HPDE6-E6E7 (cell line): ENCODE measurements around the gene SLX1A.
"Not testable (repeated sequence)": the region's sequence is repeated elsewhere in the genome, so short reads cannot be mapped to it uniquely, and the experiment has no call there.

Experiments used
- DNase-seq: peaks from one replicate; pipeline ENCODE4 v3.0.0; 2011; ENCODE audit warnings: missing footprints; ENCODE audit errors: extremely low spot score

The SLX1A gene

GRCh38 chr16:30184096-30184890, 9.4 kb upstream of the SLX1A start:
- no peak for DNase-seq

DNA sequence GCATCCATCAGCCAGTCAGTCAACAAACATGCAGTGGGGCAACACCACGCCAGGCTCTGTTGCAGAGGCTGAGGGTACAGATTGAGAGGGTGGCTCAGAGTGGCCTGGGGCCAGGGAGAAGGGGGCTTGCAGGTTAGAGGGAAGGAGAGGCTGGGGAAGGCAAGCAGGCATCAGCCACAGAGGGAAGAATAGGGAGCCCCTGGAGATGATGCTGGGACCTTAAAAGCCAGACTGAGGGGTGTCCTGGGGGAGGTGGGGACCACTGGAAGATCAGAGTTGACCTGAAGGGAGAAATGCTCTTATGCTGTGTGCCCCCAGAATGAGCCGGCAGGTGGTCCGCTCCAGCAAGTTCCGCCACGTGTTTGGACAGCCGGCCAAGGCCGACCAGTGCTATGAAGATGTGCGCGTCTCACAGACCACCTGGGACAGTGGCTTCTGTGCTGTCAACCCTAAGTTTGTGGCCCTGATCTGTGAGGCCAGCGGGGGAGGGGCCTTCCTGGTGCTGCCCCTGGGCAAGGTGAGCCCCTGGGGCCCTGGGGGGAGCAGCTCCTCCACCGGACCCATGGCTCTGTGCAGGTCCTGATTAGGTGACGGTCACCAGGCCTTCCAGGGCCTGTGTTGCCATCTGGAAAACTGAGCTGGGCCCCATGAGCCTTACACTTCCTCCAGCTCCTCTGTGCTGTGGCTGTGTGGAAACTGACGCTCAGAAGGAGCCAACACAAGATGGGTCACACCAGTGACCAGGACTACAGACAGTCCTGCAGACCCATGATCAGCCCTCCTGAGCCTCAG, 8.6 kb upstream of the SLX1A start:
- no peak for DNase-seq

- DNase-seq, result no peak
Observed at GRCh38 chr16:30185683-30186421, 7.8 kb upstream of the SLX1A start.

GRCh38 chr16:30186444-30186781, 7.3 kb upstream of the SLX1A start:
- DNase-seq, result no peak

GRCh38 chr16:30186782-30187555, 6.7 kb upstream of the SLX1A start:
- peak; percentile 42 for DNase-seq

GRCh38 chr16:30187556-30187865, 6.2 kb upstream of the SLX1A start:
- no peak for DNase-seq

DNA sequence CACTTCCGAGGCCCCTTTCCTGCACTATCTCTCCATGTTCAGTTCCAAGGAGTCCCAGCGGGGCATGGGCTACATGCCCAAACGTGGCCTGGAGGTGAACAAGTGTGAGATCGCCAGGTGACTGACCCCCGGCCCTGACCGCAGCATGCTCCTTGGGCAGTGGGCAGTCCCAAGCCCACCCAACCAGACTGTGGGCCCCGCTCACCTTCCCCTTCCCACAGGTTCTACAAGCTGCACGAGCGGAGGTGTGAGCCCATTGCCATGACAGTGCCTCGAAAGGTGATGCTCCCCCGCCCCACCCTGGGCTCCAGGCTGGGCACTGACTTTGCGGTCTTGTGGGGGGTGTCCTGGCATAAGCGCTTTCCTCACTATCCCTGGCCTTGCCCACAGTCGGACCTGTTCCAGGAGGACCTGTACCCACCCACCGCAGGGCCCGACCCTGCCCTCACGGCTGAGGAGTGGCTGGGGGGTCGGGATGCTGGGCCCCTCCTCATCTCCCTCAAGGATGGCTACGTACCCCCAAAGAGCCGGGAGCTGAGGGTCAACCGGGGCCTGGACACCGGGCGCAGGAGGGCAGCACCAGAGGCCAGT, 5.6 kb upstream of the SLX1A start:
- no peak for DNase-seq

- not testable (repeated sequence) for DNase-seq
Observed at GRCh38 chr16:30191158-30191557, 2.5 kb upstream of the SLX1A start.

GRCh38 chr16:30193098-30193497, 577 bp upstream of the SLX1A start:
- not testable (repeated sequence) for DNase-seq

- DNase-seq, result not testable (repeated sequence)
Observed at GRCh38 chr16:30194172-30194925, 674 bp downstream of the SLX1A start.

GRCh38 chr16:30197001-30197400, 3.3 kb downstream of the SLX1A start:
- not testable (repeated sequence) for DNase-seq

DNA sequence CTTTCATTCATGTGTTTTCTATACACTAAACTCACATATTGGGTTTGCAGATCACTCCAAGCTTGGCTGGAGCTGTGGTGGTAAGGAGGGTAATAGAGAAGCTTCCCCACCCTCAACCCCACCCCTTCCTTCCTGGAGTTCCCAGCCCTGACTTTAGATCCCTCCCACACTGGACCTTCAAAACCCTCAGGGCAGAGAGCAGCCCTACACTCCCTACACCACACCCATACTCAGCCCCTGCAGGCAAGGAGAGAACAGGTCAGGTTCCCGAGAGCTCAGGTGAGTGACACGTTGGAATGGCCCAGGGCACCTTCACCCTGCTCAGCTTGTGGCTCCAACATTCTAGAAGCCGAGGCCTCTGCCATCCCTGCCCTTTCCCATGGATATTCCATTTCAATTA, 5.4 kb downstream of the SLX1A start, which contains the start of gene SULT1A3:
Gene SULT1A3, plus strand, starts transcription at position 207 of the 400 bp plus-strand sequence. CDS start 1,474 bp downstream, outside the sequence.
- DNase-seq, result not testable (repeated sequence)

DNA sequence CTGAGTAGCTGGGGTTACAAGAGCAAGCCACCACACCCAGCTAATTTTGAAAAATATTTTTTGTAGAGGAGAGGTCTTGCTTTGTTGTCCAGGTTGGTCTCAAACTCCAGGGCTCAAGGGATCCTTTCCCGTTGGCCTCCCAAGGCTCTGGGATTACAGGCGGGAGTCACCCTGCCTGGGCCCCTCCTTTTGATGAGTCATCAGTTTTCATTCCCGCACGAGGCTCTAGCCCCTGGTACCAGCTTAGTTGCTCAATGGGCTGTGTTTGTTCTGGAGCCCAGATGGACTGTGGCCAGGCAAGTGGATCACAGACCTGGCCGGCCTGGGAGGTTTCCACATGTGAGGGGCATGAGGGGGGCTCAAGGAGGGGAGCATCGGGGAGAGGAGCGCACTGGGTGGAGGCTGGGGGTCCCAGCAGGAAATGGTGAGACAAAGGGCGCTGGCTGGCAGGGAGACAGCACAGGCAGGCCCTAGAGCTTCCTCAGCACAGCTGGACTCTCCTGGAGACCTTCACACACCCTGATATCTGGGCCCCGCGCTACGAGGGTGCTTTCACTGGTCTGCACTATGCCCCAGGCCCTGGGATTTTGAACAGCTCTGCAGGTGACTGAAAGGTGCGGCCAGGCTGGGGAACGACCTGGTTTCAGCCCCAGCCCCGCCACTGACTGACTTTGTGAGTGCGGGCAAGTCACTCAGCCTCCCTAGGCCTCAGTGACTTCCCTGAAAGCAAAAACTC, 6.1 kb downstream of the SLX1A start:
- DNase-seq, result not testable (repeated sequence)

GRCh38 chr16:30205541-30206236, 12.0 kb downstream of the SLX1A start:
- DNase-seq, result not testable (repeated sequence)

DNA sequence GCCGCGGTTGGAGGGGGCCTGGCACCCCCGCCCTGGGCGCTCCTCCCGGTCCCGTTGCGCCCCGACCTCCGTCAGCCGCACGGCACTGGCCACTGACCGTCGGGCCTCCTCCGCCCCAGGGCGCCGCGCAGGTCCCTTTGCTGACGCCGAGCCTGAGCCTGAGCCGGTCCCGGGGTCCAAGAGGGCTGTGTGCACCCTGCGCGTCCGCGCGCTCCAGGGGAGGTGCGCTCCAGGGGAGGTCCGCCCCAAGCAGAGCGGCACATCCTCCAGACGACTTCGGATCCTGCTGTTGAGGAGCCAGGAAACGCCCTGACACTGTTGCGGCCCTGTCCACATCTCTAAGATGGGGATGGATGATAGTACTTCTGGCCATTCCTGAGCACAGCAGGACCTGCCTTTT, 12.6 kb downstream of the SLX1A start:
- not testable (repeated sequence) for DNase-seq

GRCh38 chr16:30207063-30207704, 13.5 kb downstream of the SLX1A start:
- DNase-seq, result not testable (repeated sequence)

- DNase-seq, result not testable (repeated sequence)
Observed at GRCh38 chr16:30209032-30209431, 15.4 kb downstream of the SLX1A start.

GRCh38 chr16:30211414-30211813, 17.7 kb downstream of the SLX1A start:
- DNase-seq, result not testable (repeated sequence)

DNA sequence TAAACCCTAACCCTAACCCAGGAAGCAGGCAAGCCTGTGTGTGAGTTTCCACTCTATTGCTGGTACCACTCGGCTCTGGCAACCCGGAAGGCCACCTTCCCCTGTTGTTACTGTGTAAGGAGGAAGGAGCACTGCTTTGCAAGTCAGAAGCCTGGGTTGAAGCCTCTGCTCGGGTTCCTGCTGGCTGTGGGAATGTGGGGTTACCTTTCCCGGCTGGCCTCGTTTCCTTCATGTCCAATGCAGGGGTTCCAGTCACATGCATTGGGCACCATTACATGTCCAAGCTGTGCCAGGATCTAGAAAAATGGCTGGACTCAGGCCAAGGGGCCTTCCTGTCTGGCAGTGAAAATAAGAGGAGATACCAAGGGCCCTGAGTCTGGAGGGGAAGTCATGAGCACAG, 23.4 kb downstream of the SLX1A start:
- not testable (repeated sequence) for DNase-seq
